Cardiac muscle cell (in vitro differentiated cells and primary cell): Measurements from ENCODE around the gene ENPP6. TPM values are rescaled to one million over a fixed set of nuclear protein-coding genes. Genes with fewer than 3 reads are reported as not detected.

Experiments used
- DNase-seq, 2 donors: peaks; one replicate each; pipeline versions ENCODE4 v3.0.0 to v3.0.0-alpha.2; 2010 to 2017; ENCODE audit warnings: low read depth in 1 of 2, low spot score in 1 of 2
- H3K27ac ChIP-seq: fragments of 200-600 bp; sonication (generic); 2 replicates; pipeline ENCODE4 v1.5.1; 2016
- H3K27me3 ChIP-seq: fragments of 200-600 bp; sonication (generic); 2 replicates; pipeline ENCODE4 v1.6.0; 2016; ENCODE audit warnings: control low read depth
- H3K36me3 ChIP-seq: fragments of 200-600 bp; sonication (generic); 2 replicates; pipeline ENCODE4 v1.5.1; 2016; ENCODE audit warnings: control low read depth
- H3K4me1 ChIP-seq: fragments of 200-600 bp; sonication (generic); 2 replicates; pipeline ENCODE4 v1.8.1; 2017; ENCODE audit warnings: low read depth, mild to moderate bottlenecking, mixed run types
- H3K4me3 ChIP-seq: fragments of 200-600 bp; sonication (generic); 2 replicates; pipeline ENCODE4 v1.5.1; 2016; ENCODE audit warnings: mild to moderate bottlenecking
- H3K9me3 ChIP-seq: fragments of 200-600 bp; sonication (generic); 2 replicates; pipeline ENCODE4 v1.5.1; 2017; ENCODE audit warnings: low read depth, mild to moderate bottlenecking, control low read depth
- CTCF ChIP-seq: IDR thresholded peaks from 2 replicates; pipeline ENCODE4 v1.5.1; 2012; ENCODE audit warnings: low read depth, mild to moderate bottlenecking, low read length
- polyA plus RNA-seq: library from polyadenylated mRNA; unstranded; fragments of >200 nt; fragmentation: Nextera tagmentation; extraction: Ambion mirVana; gene quantifications from 2 replicates; pipeline ENCODE4 v1.2.1, GENCODE V29; 2016
- total RNA-seq: library from RNA; depleted of rRNA; stranded (reverse); fragments of >200 nt; gene quantifications from 2 replicates; pipeline ENCODE4 v1.2.3, GENCODE V29; 2016

The ENPP6 gene
- total and polyA plus RNA-seq, 2 experiments from 2014 or later, result not detected

GRCh38 chr4:184104419-184105101, 113.1 kb downstream of the ENPP6 start:
- H3K27me3 ChIP-seq, result no peaks in the 10 kb centered on the region
- DNase-seq, result peak in 1 of 2 donors; percentile 36
- no peaks in the 10 kb centered on the region for H3K36me3 ChIP-seq
- H3K4me3 ChIP-seq, result no peak overlapping the region
- H3K4me1 ChIP-seq, result peaks cover 17% of the 10 kb centered on the region
- peak overlapping the region; percentile 57 for H3K27ac ChIP-seq
- H3K9me3 ChIP-seq, result no peaks in the 10 kb centered on the region
- TF ChIP-seq CTCF, result no peak

- H3K9me3 ChIP-seq, result no peaks in the 10 kb centered on the region
- DNase-seq, result peak in 1 of 2 donors; percentile 60
- H3K4me3 ChIP-seq, result no peak overlapping the region
- H3K27ac ChIP-seq, result peak overlapping the region; percentile 57
- no peak for TF ChIP-seq CTCF
- peaks cover 17% of the 10 kb centered on the region for H3K4me1 ChIP-seq
- H3K36me3 ChIP-seq, result no peaks in the 10 kb centered on the region
- no peaks in the 10 kb centered on the region for H3K27me3 ChIP-seq
Measured at GRCh38 chr4:184103527-184104264, 114.0 kb downstream of the ENPP6 start.

- Histone ChIP-seq H3K36me3 (no peaks in the 10 kb centered on the region), H3K4me3 (no peak overlapping the region), H3K27me3 (no peaks in the 10 kb centered on the region), H3K9me3 (no peaks in the 10 kb centered on the region), H3K27ac (no peak overlapping the region), H3K4me1 (peaks cover 17% of the 10 kb centered on the region)
- TF ChIP-seq CTCF, result no peak
- no peak for DNase-seq
Measured at GRCh38 chr4:184102927-184103326, 114.7 kb downstream of the ENPP6 start.

- H3K4me3 ChIP-seq, result no peak overlapping the region
- DNase-seq, result no peak
Measured at GRCh38 chr4:184102488-184102887, 115.2 kb downstream of the ENPP6 start.

GRCh38 chr4:184101711-184102110, 116.0 kb downstream of the ENPP6 start:
- no peak for TF ChIP-seq CTCF
- no peaks in the 10 kb centered on the region for H3K9me3 ChIP-seq
- DNase-seq, result no peak
- H3K4me3 ChIP-seq, result no peak overlapping the region
- H3K27ac ChIP-seq, result no peak overlapping the region
- H3K4me1 ChIP-seq, result peaks cover 17% of the 10 kb centered on the region
- no peaks in the 10 kb centered on the region for H3K36me3 ChIP-seq
- no peaks in the 10 kb centered on the region for H3K27me3 ChIP-seq

More at GRCh38 chr4:184102488-184102887, 115.2 kb downstream of the ENPP6 start:
- H3K4me1 ChIP-seq, result peaks cover 17% of the 10 kb centered on the region
- H3K27ac ChIP-seq, result no peak overlapping the region
- H3K27me3 ChIP-seq, result no peaks in the 10 kb centered on the region
- H3K36me3 ChIP-seq, result no peaks in the 10 kb centered on the region
- no peak for TF ChIP-seq CTCF
- H3K9me3 ChIP-seq, result no peaks in the 10 kb centered on the region
